HK-2 (cell line): ENCODE measurements around the gene SLC45A2.

Source experiments
- DNase-seq: peaks from one replicate; pipeline ENCODE4 v3.0.0-alpha.2; 2018; ENCODE audit not compliant: unreplicated experiment

The SLC45A2 gene

GRCh38 chr5:34007621-34008600 lies 23.4 kb upstream of the SLC45A2 start, which contains the start of gene AMACR:
Gene AMACR, minus strand, starts transcription at chr5:34008050. Its CDS starts 31 bp downstream, at chr5:34008019.
- DNase-seq, result peak; percentile 94

GRCh38 chr5:34007201-34007620 lies 22.7 kb upstream of the SLC45A2 start:
- no peak for DNase-seq

- no peak for DNase-seq
These were observed 21.2 kb upstream of the SLC45A2 start for GRCh38 chr5:34005681-34006080.

DNA sequence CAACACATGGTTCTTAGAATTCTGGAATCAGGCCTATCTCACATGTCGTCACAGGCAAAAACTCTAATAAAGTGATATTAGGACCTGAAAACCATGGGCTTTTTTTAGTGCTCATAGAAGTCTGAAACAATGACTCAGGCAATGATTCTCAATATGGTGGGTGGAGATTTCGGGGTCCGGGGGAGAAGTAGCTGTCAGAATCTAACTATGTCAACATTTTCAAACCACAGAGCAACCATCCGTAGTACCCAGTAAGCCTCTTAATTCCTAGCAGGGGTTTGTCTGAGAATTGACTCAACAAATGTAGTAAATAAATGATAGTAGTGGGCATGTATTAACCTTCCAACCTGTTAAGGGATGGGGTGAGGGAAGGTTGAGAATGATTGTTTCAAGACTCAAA lies 20.7 kb upstream of the SLC45A2 start:
- peak; percentile 49 for DNase-seq

- DNase-seq, result no peak
These were observed 19.4 kb upstream of the SLC45A2 start for GRCh38 chr5:34003941-34004340.

DNA sequence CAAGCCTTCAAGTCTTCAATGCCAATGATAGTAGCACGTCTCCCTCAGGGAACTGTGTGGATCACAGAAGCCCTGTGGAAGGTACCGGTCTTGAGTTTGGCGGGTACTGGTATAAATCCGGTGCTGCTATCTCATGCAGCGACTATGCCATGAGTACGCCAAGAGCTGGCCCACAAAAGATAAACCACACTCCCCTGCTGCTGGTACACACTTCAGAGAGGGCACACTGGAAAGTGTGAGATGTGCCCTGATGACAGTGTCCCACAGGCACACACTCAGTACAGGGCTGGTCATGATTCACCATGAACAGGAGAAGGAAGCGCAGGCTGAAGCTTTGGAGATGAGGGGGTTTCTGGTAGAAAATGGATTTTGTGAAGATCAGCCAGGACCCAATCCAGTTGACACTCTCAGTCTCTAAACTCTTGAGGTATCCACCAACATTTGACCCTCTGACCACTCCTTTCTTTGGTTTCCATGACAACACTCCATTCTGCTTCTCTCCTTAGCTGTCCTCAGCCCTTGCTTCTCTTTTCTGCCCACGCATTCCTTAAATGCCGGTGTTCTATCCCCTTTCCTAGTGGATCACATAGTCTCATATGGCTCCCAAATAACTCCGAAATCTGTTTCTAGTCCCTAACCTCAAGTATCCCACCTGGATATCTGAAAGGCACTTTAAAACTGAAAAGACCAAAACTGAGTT lies 18.3 kb upstream of the SLC45A2 start:
- DNase-seq, result no peak

- no peak for DNase-seq
These were observed 16.8 kb upstream of the SLC45A2 start for GRCh38 chr5:34001241-34001841.

- no peak for DNase-seq
These were observed 15.5 kb upstream of the SLC45A2 start for GRCh38 chr5:33999978-34000377.

DNA sequence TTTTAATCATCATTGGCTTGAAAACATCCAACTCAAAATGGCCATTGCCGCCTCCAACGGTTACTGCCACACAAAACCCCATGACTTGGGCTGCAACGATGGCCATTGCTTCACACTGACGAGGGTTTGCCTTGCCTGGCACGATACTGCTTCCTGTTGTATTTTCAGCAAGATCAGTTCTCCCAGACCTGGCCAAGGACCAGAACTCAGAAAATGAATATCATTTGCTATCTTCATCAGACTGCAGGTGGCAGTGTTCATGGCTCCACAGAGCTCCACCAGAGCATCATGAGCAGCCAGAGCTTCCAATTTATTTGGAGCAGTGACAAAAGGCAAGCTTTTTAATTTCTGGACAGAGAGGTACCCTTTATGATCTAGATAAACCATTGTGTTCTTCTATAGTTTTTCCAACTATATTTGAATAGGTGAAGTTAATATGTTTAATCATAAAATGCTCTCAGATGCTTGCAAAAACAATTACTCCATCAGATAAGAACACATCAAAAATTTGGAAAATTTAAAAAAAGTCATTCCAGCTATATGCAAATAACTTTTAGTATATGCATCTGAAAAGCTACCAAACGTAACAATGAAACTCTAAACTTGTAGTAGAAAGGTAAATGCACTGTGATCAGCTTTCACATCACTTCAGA lies 13.0 kb upstream of the SLC45A2 start:
- DNase-seq, result peak; percentile 33

DNA sequence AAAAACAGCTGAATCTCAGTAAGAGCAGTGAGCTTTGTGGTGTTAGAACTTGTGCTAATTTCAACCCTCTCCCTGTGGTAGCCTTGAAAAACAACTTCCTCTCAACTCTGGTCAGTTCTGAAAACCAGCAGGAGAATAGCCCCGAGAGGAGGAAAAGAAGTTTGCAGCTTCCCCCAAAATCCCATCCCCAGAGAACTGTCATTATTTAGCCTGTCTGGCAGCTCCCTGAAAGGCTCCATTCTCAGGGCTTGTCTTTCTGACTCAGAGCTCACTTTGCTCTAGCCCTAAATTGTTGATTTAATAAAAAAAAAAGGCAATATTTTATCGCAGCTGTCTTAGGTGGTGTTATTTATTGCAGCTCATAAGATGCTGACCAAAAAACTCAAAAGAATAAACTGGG lies 11.4 kb upstream of the SLC45A2 start:
- DNase-seq, result no peak

- DNase-seq, result no peak
These were observed 10.4 kb upstream of the SLC45A2 start for GRCh38 chr5:33994845-33995244.

DNA sequence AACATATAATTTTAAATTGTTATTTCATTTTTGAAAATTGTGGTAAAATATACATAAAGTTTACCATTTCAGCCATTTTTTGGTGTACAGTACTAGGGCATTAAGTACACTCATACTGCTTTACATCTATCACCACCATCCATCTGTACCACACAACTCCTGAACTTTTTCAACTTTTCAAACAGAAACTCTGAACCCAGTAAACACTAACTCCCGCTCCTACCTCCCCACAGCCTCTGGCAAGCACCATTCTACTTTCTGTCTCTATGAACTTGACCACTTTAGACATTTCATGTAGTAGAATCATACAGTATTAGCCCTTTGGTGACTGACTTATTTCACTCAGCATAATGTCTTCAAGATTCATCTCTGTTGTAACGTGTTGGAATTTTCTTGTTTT lies 8.4 kb upstream of the SLC45A2 start:
- DNase-seq, result no peak

GRCh38 chr5:33985447-33985846 lies 954 bp upstream of the SLC45A2 start:
- no peak for DNase-seq

- no peak for DNase-seq
These were observed 315 bp downstream of the SLC45A2 start for GRCh38 chr5:33984178-33984577.

- DNase-seq, result no peak
These were observed 2.9 kb downstream of the SLC45A2 start for GRCh38 chr5:33981408-33982162.

DNA sequence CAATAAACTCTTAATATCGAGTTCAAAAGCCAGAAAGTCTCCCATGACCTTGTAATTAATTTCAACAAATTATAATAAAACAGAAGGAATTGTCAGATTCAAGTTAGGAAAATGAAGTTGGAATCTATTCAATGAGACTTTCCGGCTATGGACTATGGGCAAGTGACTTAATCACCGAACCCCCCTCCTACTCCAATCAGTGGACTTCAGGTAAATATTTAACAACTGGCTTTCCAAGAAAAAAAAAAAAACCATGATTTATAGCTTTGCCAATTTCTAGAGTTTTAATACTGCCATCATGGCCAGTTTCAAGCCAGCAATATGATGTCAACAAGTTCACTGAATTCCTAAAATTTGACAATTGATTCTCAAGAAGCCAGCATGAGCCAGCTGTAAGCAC lies 4.5 kb downstream of the SLC45A2 start:
- no peak for DNase-seq

DNA sequence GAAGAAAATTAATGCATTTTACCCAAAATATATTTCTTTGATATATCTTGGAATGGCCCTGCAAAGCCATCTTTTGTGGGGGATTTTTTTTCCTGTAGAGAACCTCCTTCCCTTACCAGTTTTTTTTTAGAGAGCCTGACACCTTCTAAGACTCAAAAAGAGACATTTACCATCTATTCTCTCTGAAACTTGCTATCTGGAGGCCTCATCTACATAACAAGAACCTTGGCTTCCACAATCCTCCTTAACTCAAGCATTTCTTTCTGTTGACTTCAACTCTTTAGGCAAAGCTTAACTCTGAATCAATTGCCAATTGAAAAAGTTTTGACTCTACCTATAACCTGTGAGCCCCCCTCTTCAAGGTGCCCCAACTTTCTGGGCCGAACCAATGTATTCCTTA lies 6.2 kb downstream of the SLC45A2 start:
- DNase-seq, result no peak

DNA sequence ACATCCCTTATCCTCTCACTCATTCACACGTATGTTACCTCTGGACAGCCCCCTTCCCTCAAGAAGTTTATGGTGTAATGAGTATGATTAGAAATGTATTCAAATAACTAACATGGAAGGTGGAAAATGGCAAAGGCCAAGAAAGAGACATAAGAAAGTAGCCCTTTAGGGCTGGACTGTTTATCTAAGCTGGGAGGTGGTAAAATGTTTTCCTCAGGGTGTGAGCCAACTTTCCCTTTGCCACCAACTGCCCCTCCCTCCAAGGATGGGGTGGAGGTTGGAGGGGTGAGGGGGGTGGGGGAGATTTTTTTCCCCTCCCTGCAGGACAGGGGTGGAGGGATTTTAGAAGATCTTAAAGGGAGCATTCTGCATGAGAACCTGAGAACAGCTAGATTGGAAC lies 8.2 kb downstream of the SLC45A2 start:
- DNase-seq, result no peak

- DNase-seq, result no peak
These were observed 8.6 kb downstream of the SLC45A2 start for GRCh38 chr5:33975852-33976251.

DNA sequence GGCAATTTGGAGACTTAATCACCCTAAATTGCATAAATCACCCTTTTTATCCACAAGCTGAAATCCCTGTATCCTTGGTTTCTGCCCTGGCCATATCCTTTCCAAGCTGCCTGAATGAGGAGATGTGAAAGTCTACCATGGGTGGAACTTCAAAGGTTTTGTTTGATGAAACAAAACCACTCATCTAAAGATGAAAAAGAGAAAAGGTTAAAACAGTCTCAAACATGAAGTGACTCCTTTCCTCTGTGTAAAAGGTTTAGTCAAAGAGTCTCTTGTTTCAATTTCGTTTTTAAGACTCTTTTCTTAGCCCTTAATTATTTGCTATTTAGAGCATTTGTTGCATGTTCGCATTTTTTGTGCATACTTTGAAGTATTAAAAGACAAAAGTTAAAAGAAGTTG lies 11.2 kb downstream of the SLC45A2 start:
- DNase-seq, result no peak
